Activated CD8-positive, alpha-beta T cell treated with anti-CD3 and anti-CD28 coated beads, Interleukin-2, amount 10 ng/mL, durations not matched to agents 7 days and 5 days (primary cell): ENCODE results near the gene ABCC3. TPM values are rescaled to one million over a fixed set of nuclear protein-coding genes. Genes with fewer than 3 reads are reported as not detected.
"Not testable (repeated sequence)": the region's sequence is repeated elsewhere in the genome, so short reads cannot be mapped to it uniquely, and the experiment has no call there.

Experiments
- ATAC-seq: fragments of 150-1000 bp; cut with Tn5 transposase; one replicate; pipeline ENCODE4 v1.10.0; 2021; ENCODE audit warnings: moderate library complexity
- CTCF ChIA-PET: fragments of 350-600 bp; sonication (Branson Sonifier 250); formaldehyde crosslinking; loops from one replicate; lab custom pipeline; 2021; ENCODE audit warnings: antibody characterized with exemption; lab: Charles Lee
- POLR2A ChIA-PET: fragments of 350-600 bp; sonication (Branson Sonifier 250); formaldehyde crosslinking; loops from one replicate; lab custom pipeline; 2021; ENCODE audit warnings: antibody characterized with exemption; lab: Charles Lee
- DNase-seq: peaks from one replicate; pipeline ENCODE4 v3.0.0-alpha.2; 2020
- H3K27ac Mint-ChIP-seq: one replicate; pipeline ENCODE4 v1.8.0; 2021; ENCODE audit warnings: mild to moderate bottlenecking, mixed read lengths
- H3K27me3 Mint-ChIP-seq: one replicate; pipeline ENCODE4 v1.8.0; 2021; ENCODE audit warnings: low read depth, mixed read lengths
- H3K36me3 Mint-ChIP-seq: one replicate; pipeline ENCODE4 v1.8.0; 2021; ENCODE audit warnings: low read depth, mixed read lengths
- H3K4me1 Mint-ChIP-seq: one replicate; pipeline ENCODE4 v1.8.0; 2021; ENCODE audit warnings: low read depth, mixed read lengths
- H3K4me3 Mint-ChIP-seq: one replicate; pipeline ENCODE4 v1.8.0; 2021; ENCODE audit warnings: mild to moderate bottlenecking, mixed read lengths
- H3K9me3 Mint-ChIP-seq: one replicate; pipeline ENCODE4 v1.8.0; 2022; ENCODE audit warnings: mixed read lengths; ENCODE audit not compliant: insufficient read depth
- total RNA-seq, 2 experiments: library from RNA; stranded (reverse); gene quantifications; one replicate each; pipeline ENCODE4 v1.2.3, GENCODE V29; 2021

Gene ABCC3
- total RNA-seq, 2 experiments from 2014 or later = not detected

- H3K27me3 Mint-ChIP-seq = peaks cover 7% of the 10 kb centered on the region
- H3K27ac Mint-ChIP-seq = no peak overlapping the region
- H3K9me3 Mint-ChIP-seq = no peaks in the 10 kb centered on the region
- DNase-seq (no peak), ATAC-seq (no peak)
- H3K4me1 Mint-ChIP-seq = peaks cover 23% of the 10 kb centered on the region
- CTCF ChIA-PET = no interaction called here
- H3K4me3 Mint-ChIP-seq = no peak overlapping the region
- no peaks in the 10 kb centered on the region for H3K36me3 Mint-ChIP-seq
- POLR2A ChIA-PET = no interaction called here
Observed at GRCh38 chr17:50712641-50713040, 78.0 kb downstream of the ABCC3 start.

- Mint-ChIP-seq H3K9me3 (no peaks in the 10 kb centered on the region), H3K27ac (no peak overlapping the region), H3K4me1 (peaks cover 11% of the 10 kb centered on the region), H3K36me3 (no peaks in the 10 kb centered on the region), H3K4me3 (no peak overlapping the region), H3K27me3 (peaks cover 7% of the 10 kb centered on the region)
- ATAC-seq = no peak
- ChIA-PET POLR2A (no interaction called here), CTCF (no interaction called here)
- no peak for DNase-seq
Observed at GRCh38 chr17:50715471-50715870, 80.8 kb downstream of the ABCC3 start.

GRCh38 chr17:50719144-50719923 is 84.7 kb downstream of the ABCC3 start, which contains the start of gene LUC7L3:
Gene LUC7L3, plus strand, starts transcription at chr17:50719603. Its CDS starts 130 bp downstream, at chr17:50719733.
- Mint-ChIP-seq H3K9me3 (no peaks in the 10 kb centered on the region), H3K27me3 (no peaks in the 10 kb centered on the region), H3K4me1 (peaks cover 25% of the 10 kb centered on the region), H3K4me3 (peak within 1 kb of the TSS; percentile 99), H3K27ac (peak within 1 kb of the TSS; percentile 99), H3K36me3 (peaks cover 12% of the 10 kb centered on the region)
- peak; percentile 94 for ATAC-seq
- ChIA-PET POLR2A (interaction anchor here (0.6 to 1.4 kb wide), 12 partner anchors 9 to 338 kb away, joined by 3 to 31 read pairs (median 4); partner anchors contain the start of genes ANKRD40 and TOB1), CTCF (interaction anchor here (0.7 to 1.1 kb wide), 2 partner anchors 19 to 44 kb away, joined by 3 read pairs; no protein-coding TSS in a partner anchor)
- peak; percentile 95 for DNase-seq

- DNase-seq = no peak
- ChIA-PET POLR2A (interaction anchor here (0.9 to 1.4 kb wide), 6 partner anchors 8 to 146 kb away, joined by 3 to 31 read pairs (median 5); partner anchors contain the start of genes ANKRD40 and TOB1), CTCF (interaction anchor here (1.1 kb wide), 1 partner anchor 19 kb away, joined by 3 read pairs; no protein-coding TSS in a partner anchor)
- H3K36me3 Mint-ChIP-seq = peaks cover 12% of the 10 kb centered on the region
- ATAC-seq = no peak
- H3K9me3 Mint-ChIP-seq = no peaks in the 10 kb centered on the region
- peak overlapping the region; percentile 99 for H3K27ac Mint-ChIP-seq
- peak overlapping the region; percentile 99 for H3K4me3 Mint-ChIP-seq
- peaks cover 25% of the 10 kb centered on the region for H3K4me1 Mint-ChIP-seq
- H3K27me3 Mint-ChIP-seq = no peaks in the 10 kb centered on the region
Observed at GRCh38 chr17:50719924-50720794, 85.5 kb downstream of the ABCC3 start.

GRCh38 chr17:50721194-50722010 is 86.7 kb downstream of the ABCC3 start:
- DNase-seq = peak; percentile 33
- Mint-ChIP-seq H3K27ac (peak overlapping the region; percentile 99), H3K36me3 (peaks cover 13% of the 10 kb centered on the region), H3K9me3 (no peaks in the 10 kb centered on the region), H3K27me3 (no peaks in the 10 kb centered on the region), H3K4me3 (peak overlapping the region; percentile 99), H3K4me1 (peaks cover 29% of the 10 kb centered on the region)
- no peak for ATAC-seq
- POLR2A ChIA-PET = interaction anchor here (1.4 kb wide), 2 partner anchors 13 to 145 kb away, joined by 7 to 9 read pairs; partner anchors contain the start of genes ANKRD40 and TOB1
- CTCF ChIA-PET = interaction anchor here (1.2 to 1.4 kb wide), 2 partner anchors 9 to 13 kb away, joined by 3 to 6 read pairs; partner anchors contain the start of gene ANKRD40

GRCh38 chr17:50722746-50723145 is 88.1 kb downstream of the ABCC3 start:
- Mint-ChIP-seq H3K4me3 (peak overlapping the region; percentile 42), H3K4me1 (peaks cover 38% of the 10 kb centered on the region), H3K36me3 (peaks cover 20% of the 10 kb centered on the region), H3K9me3 (no peaks in the 10 kb centered on the region), H3K27me3 (no peaks in the 10 kb centered on the region), H3K27ac (peak overlapping the region; percentile 61)
- CTCF ChIA-PET = no interaction called here
- DNase-seq = no peak
- POLR2A ChIA-PET = no interaction called here
- no peak for ATAC-seq

- H3K4me3 Mint-ChIP-seq, POLR2A ChIA-PET, H3K27me3 Mint-ChIP-seq, ATAC-seq, H3K9me3 Mint-ChIP-seq, DNase-seq, H3K27ac Mint-ChIP-seq, CTCF ChIA-PET: not testable (repeated sequence)
- peaks cover 34% of the 10 kb centered on the region for H3K4me1 Mint-ChIP-seq
- H3K36me3 Mint-ChIP-seq = peaks cover 24% of the 10 kb centered on the region
Observed at GRCh38 chr17:50724622-50725021, 89.9 kb downstream of the ABCC3 start.

GRCh38 chr17:50725769-50726655 is 91.3 kb downstream of the ABCC3 start:
- Mint-ChIP-seq H3K9me3 (no peaks in the 10 kb centered on the region), H3K27me3 (no peaks in the 10 kb centered on the region), H3K36me3 (peaks cover 24% of the 10 kb centered on the region), H3K4me3 (no peak overlapping the region), H3K27ac (peak overlapping the region; percentile 34), H3K4me1 (peaks cover 35% of the 10 kb centered on the region)
- ChIA-PET CTCF (interaction anchor here (0.9 kb wide), 1 partner anchor 57 kb away, joined by 4 read pairs; no protein-coding TSS in a partner anchor), POLR2A (interaction anchor here (0.6 to 2.2 kb wide), 3 partner anchors 140 to 906 kb away, joined by 3 to 5 read pairs (median 4); partner anchors contain the start of genes PPP1R9B and TOB1)
- DNase-seq = no peak
- ATAC-seq = no peak

- Mint-ChIP-seq H3K36me3 (peaks cover 21% of the 10 kb centered on the region), H3K27me3 (no peaks in the 10 kb centered on the region), H3K4me3 (no peak overlapping the region), H3K4me1 (peaks cover 37% of the 10 kb centered on the region), H3K27ac (no peak overlapping the region), H3K9me3 (no peaks in the 10 kb centered on the region)
- ATAC-seq (no peak), DNase-seq (no peak)
- POLR2A ChIA-PET = interaction anchor here (1.0 kb wide), 1 partner anchor 9 kb away, joined by 4 read pairs; the partner anchor contains the start of gene LUC7L3
- CTCF ChIA-PET = no interaction called here
Observed at GRCh38 chr17:50728112-50728429, 93.4 kb downstream of the ABCC3 start.
